HepG2 (cell line): ENCODE results near the gene ARHGAP26.

ENCODE experiments used
- BCL6 ChIP-seq: IDR thresholded peaks from 2 replicates; pipeline ENCODE4 v1.6.1; 2016; ENCODE audit warnings: missing genetic modification reagents, missing compliant biosample characterization
- BHLHE40 ChIP-seq: IDR thresholded peaks from 2 replicates; pipeline ENCODE4 v1.6.1; 2011; ENCODE audit warnings: low read length, improper control_type of control experiment
- POLR2A ChIP-seq, 2 experiments: IDR thresholded peaks; 2 replicates each; pipeline ENCODE4 v1.6.1; 2011; ENCODE audit warnings: low read depth in 2 of 2, low read length in 2 of 2, mild to moderate bottlenecking in 1 of 2, moderate library complexity in 1 of 2; ENCODE audit not compliant: insufficient read depth in 1 of 2
- REST ChIP-seq, 2 experiments: IDR thresholded peaks; 2 replicates each; pipeline ENCODE4 v1.6.1; 2011 to 2012; ENCODE audit warnings: low read length in 2 of 2, borderline replicate concordance in 1 of 2, low read depth in 1 of 2, mild to moderate bottlenecking in 1 of 2, moderate library complexity in 1 of 2
- SP1 ChIP-seq, 2 experiments: fragments of 450-650 bp in 1 of 2; sonication (generic) in 1 of 2; formaldehyde crosslinking in 1 of 2; IDR thresholded peaks; 2 replicates each; pipeline versions ENCODE4 v1.4.0 to v1.6.1; 2016 to 2020; ENCODE audit warnings: missing genetic modification reagents in 1 of 2
- SRSF9 ChIP-seq: fragments of 200-400 bp; formaldehyde crosslinking; IDR thresholded peaks from 2 replicates; pipeline ENCODE4 v1.6.1; 2018; ENCODE audit warnings: borderline replicate concordance, mild to moderate bottlenecking, low read depth, low read length; ENCODE audit not compliant: insufficient read depth, poor library complexity, severe bottlenecking
- TCF7L2 ChIP-seq: IDR thresholded peaks from 2 replicates; pipeline ENCODE4 v1.6.1; 2011; ENCODE audit warnings: mild to moderate bottlenecking, low read depth, low read length, moderate library complexity
- ZNF703 ChIP-seq: sonication (generic); formaldehyde crosslinking; IDR thresholded peaks from 2 replicates; pipeline ENCODE4 v1.5.1; 2020; ENCODE audit warnings: missing genetic modification reagents, mild to moderate bottlenecking, moderate library complexity, borderline replicate concordance
- TF ChIP-seq, protein P1 (sequence below): sonication (generic); formaldehyde crosslinking; IDR thresholded peaks from 2 replicates; pipeline ENCODE4 v1.5.0; 2020; ENCODE audit warnings: mild to moderate bottlenecking, missing genetic modification reagents, moderate library complexity
- TF ChIP-seq, protein P2 (sequence below): sonication (generic); formaldehyde crosslinking; IDR thresholded peaks from 2 replicates; pipeline ENCODE4 v1.4.0; 2020; ENCODE audit warnings: missing genetic modification reagents

DNA sequence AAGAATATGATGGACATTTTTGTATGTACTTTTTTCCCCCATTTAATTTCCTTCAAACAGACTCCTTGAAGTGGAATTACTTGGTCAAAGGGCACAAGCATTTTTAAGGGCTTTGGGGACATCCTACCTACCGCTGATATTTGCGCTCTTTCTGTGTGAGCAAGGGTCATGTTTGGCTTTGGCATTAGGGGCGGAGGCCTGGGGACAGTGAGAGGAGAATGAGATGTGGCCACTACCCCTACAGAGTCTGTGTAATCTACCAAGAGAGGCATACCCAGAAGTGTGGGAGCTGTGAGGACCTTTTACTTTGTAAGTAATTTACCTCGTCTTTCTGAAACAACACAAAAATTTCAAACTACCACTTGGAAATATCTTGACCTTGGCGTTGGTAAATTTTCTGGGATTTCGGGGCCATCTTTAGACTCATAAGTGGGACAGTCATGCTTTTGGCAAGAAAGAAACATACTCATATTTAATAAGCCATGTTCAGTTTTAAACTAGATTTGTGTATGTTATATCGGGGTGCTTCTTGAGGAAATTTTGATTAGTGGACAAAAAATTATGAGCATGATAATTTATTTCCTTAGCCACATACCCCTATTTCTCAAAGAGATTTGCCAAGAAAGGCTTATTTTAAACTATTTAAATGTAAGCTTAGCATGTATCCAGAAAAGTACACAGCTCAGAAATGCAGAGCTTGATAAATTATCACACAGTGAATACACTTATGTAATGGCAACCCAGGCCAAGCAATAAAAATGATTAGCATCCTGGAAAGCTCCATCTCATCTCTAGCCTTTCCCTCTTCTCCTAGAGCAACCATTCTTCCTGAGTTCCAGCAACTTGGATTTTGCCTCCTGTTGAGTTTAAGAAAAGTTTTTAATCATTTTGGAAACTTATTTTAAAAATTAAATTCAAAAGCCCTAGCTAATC lies 63.6 kb downstream of the ARHGAP26 start:
- TF ChIP-seq REST (IDR thresholded peaks at IDR 0.05; ENCODE audit: borderline replicate concordance in 1 of 2, low read depth in 1 of 2, low read length in 2 of 2), result 0 out of 4 replicates have a peak, but pooled peaks of 1 of the 2 experiments have one; percentile 26
- TF ChIP-seq, protein P1, sequence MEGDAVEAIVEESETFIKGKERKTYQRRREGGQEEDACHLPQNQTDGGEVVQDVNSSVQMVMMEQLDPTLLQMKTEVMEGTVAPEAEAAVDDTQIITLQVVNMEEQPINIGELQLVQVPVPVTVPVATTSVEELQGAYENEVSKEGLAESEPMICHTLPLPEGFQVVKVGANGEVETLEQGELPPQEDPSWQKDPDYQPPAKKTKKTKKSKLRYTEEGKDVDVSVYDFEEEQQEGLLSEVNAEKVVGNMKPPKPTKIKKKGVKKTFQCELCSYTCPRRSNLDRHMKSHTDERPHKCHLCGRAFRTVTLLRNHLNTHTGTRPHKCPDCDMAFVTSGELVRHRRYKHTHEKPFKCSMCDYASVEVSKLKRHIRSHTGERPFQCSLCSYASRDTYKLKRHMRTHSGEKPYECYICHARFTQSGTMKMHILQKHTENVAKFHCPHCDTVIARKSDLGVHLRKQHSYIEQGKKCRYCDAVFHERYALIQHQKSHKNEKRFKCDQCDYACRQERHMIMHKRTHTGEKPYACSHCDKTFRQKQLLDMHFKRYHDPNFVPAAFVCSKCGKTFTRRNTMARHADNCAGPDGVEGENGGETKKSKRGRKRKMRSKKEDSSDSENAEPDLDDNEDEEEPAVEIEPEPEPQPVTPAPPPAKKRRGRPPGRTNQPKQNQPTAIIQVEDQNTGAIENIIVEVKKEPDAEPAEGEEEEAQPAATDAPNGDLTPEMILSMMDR (CRISPR knock-in tag), result no peak
- TF ChIP-seq SP1 (IDR thresholded peaks at IDR 0.05), result no peak
- TF ChIP-seq SP1 (CRISPR knock-in tag; IDR thresholded peaks at IDR 0.05), result no peak
- TF ChIP-seq POLR2A (IDR thresholded peaks at IDR 0.05; ENCODE audit: insufficient read depth in 1 of 2, low read depth in 2 of 2, low read length in 2 of 2), result peak in 1 of 2 experiments; percentile 63; a peak in 2 of 4 replicates
- TF ChIP-seq BCL6 (CRISPR knock-in tag), result peak; percentile 85
- TF ChIP-seq BHLHE40, result no peak
- TF ChIP-seq SRSF9, result no peak
- no peak for TF ChIP-seq ZNF703 (CRISPR knock-in tag)
- no peak for TF ChIP-seq TCF7L2
- TF ChIP-seq, protein P2, sequence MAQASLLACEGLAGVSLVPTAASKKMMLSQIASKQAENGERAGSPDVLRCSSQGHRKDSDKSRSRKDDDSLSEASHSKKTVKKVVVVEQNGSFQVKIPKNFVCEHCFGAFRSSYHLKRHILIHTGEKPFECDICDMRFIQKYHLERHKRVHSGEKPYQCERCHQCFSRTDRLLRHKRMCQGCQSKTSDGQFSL, result no peak
